B cell (primary cell): ENCODE measurements around the gene BCDIN3D. TPM values are rescaled to one million over a fixed set of nuclear protein-coding genes. Genes with fewer than 3 reads are reported as not detected.

ENCODE experiments used
- ATAC-seq: fragments of 200-7000 bp; cut with Tn5 transposase; one replicate; pipeline ENCODE4 v1.10.0; 2021; ENCODE audit warnings: low read depth, mild to moderate bottlenecking, moderate number of reproducible peaks, moderate library complexity
- CTCF ChIA-PET: fragments of 350-600 bp; sonication (Branson Sonifier 250); formaldehyde crosslinking; loops from one replicate; lab custom pipeline; 2021; ENCODE audit warnings: antibody characterized with exemption, inconsistent platforms; lab: Charles Lee
- POLR2A ChIA-PET: fragments of 350-600 bp; sonication (Branson Sonifier 250); formaldehyde crosslinking; loops from one replicate; lab custom pipeline; 2021; ENCODE audit warnings: antibody characterized with exemption; lab: Charles Lee
- DNase-seq: peaks from one replicate; pipeline ENCODE4 v3.0.0; 2013
- H2AFZ ChIP-seq: 2 replicates; pipeline ENCODE4 v1.6.1; 2012; ENCODE audit warnings: mild to moderate bottlenecking, low read depth, low read length; ENCODE audit not compliant: insufficient read depth, poor library complexity, severe bottlenecking
- H3K27ac ChIP-seq, 2 donors: 1 replicate in 1 of 2; 2 replicates in 1 of 2; pipeline ENCODE4 v1.5.1; 2012 to 2013; ENCODE audit warnings: low read length in 2 of 2, mild to moderate bottlenecking in 2 of 2, moderate library complexity in 1 of 2
- H3K27me3 ChIP-seq, 4 experiments: fragments of 200-600 bp in 1 of 4; sonication (generic) in 1 of 4; replicated peaks in 1 of 4; 1 replicate in 2 of 4; 2 replicates in 2 of 4; pipeline versions ENCODE4 v1.6.1 to v1.7.0; 2013 to 2016; ENCODE audit warnings: low read length in 3 of 4, mild to moderate bottlenecking in 2 of 4, mixed read lengths in 1 of 4, moderate library complexity in 1 of 4; ENCODE audit not compliant: insufficient read depth in 4 of 4, control insufficient read depth in 3 of 4; ENCODE audit errors: control extremely low read depth in 1 of 4
- H3K36me3 ChIP-seq, 2 experiments: replicated peaks in 1 of 2; 1 replicate in 1 of 2; 2 replicates in 1 of 2; pipeline versions ENCODE4 v1.6.1 to v1.7.1; 2013; ENCODE audit warnings: low read length in 1 of 2; ENCODE audit not compliant: insufficient read depth in 2 of 2, control insufficient read depth in 1 of 2; ENCODE audit errors: control extremely low read depth in 1 of 2, extremely low read depth in 1 of 2
- H3K4me1 ChIP-seq, 2 donors: fragments of 200-600 bp in 1 of 2; sonication (generic) in 1 of 2; 1 replicate in 1 of 2; 2 replicates in 1 of 2; pipeline versions ENCODE4 v1.5.1 to v1.6.1; 2013 to 2017; ENCODE audit warnings: low read length in 2 of 2; ENCODE audit not compliant: control insufficient read depth in 2 of 2, insufficient read depth in 2 of 2
- H3K4me2 ChIP-seq: replicated peaks from 2 replicates; pipeline ENCODE3; 2012; ENCODE audit warnings: mild to moderate bottlenecking, low read depth, low read length; ENCODE audit not compliant: poor library complexity, severe bottlenecking
- H3K4me3 ChIP-seq, 5 experiments: fragments of 200-600 bp in 1 of 5; sonication (generic) in 1 of 5; 1 replicate in 3 of 5; 2 replicates in 2 of 5; pipeline versions ENCODE4 v1.5.1 to v1.7.0; 2011 to 2016; ENCODE audit warnings: low read length in 4 of 5, mild to moderate bottlenecking in 4 of 5, low read depth in 2 of 5, control low read depth in 1 of 5, moderate library complexity in 1 of 5; ENCODE audit not compliant: insufficient read depth in 1 of 5; ENCODE audit errors: control extremely low read depth in 1 of 5, extremely low read depth in 1 of 5
- H3K79me2 ChIP-seq: fragments of 200-600 bp; sonication (generic); one replicate; pipeline ENCODE4 v1.6.0; 2016; ENCODE audit warnings: low read length; ENCODE audit not compliant: control insufficient read depth, insufficient read depth
- H3K9ac ChIP-seq: fragments of 200-600 bp; sonication (generic); 2 replicates; pipeline ENCODE4 v1.6.1; 2017; ENCODE audit warnings: mild to moderate bottlenecking, low read length, moderate library complexity
- H3K9me3 ChIP-seq, 3 donors: one replicate each; pipeline versions ENCODE4 v1.6.1 to v1.7.1; 2013; ENCODE audit warnings: low read length in 2 of 3; ENCODE audit not compliant: control insufficient read depth in 2 of 3, insufficient read depth in 1 of 3; ENCODE audit errors: control extremely low read depth in 1 of 3
- H4K20me1 ChIP-seq: 2 replicates; pipeline ENCODE4 v1.6.0; 2012; ENCODE audit warnings: mild to moderate bottlenecking, low read length; ENCODE audit not compliant: insufficient read depth, control insufficient read depth, poor library complexity, severe bottlenecking
- H3K27ac Mint-ChIP-seq: one replicate; pipeline ENCODE4 v1.8.0; 2021; ENCODE audit warnings: mixed read lengths
- H3K27me3 Mint-ChIP-seq: one replicate; pipeline ENCODE4 v1.8.0; 2021; ENCODE audit warnings: mixed read lengths
- H3K4me1 Mint-ChIP-seq: one replicate; pipeline ENCODE4 v1.8.0; 2021; ENCODE audit warnings: mixed read lengths
- H3K4me3 Mint-ChIP-seq: one replicate; pipeline ENCODE4 v1.8.0; 2021; ENCODE audit warnings: mixed read lengths
- H3K9me3 Mint-ChIP-seq: one replicate; pipeline ENCODE4 v1.8.0; 2022; ENCODE audit warnings: mixed read lengths; ENCODE audit not compliant: insufficient read depth
- CTCF ChIP-seq: fragments of 200-600 bp; IDR thresholded peaks from one replicate; pipeline ENCODE4 v1.8.0; 2022; ENCODE audit warnings: antibody characterized with exemption, mild to moderate bottlenecking
- EZH2 ChIP-seq: IDR thresholded peaks from 2 replicates; pipeline ENCODE4 v1.6.1; 2012; ENCODE audit warnings: borderline replicate concordance, low read depth, mild to moderate bottlenecking, moderate library complexity, low read length; ENCODE audit not compliant: insufficient read depth, poor library complexity, severe bottlenecking
- WGBS: methylation state at CpG from one replicate; pipeline ENCODE4 v1.1.5; 2013; ENCODE audit warnings: missing lambda C conversion rate; ENCODE audit not compliant: insufficient coverage; 5-methylcytosine and 5-hydroxymethylcytosine counted together
- intact Hi-C: fragments of 100-400 bp; cut with micrococcal nuclease; formaldehyde crosslinking; loops from one replicate; pipeline ENCODE4 v1.10.0; 2022
- polyA plus RNA-seq: library from polyadenylated mRNA; depleted of rRNA; stranded (reverse); fragments of >200 nt; gene quantifications from 2 replicates; pipeline ENCODE4 v1.2.3, GENCODE V29; 2012
- total RNA-seq, 2 donors: library from RNA; stranded (reverse); fragments of 120-200 nt in 1 of 2; gene quantifications; 1 replicate in 1 of 2; 2 replicates in 1 of 2; pipeline versions ENCODE4 v1.2.3 to v1.2.4, GENCODE V29; 2013 to 2022

The BCDIN3D gene
- total and polyA plus RNA-seq, 2 donors (not counting 1 experiment from before 2014, with no cell fraction given), result 2.0 to 17.4 TPM

- no peak overlapping the region for H3K4me3 Mint-ChIP-seq
These were observed 31.4 kb upstream of the BCDIN3D start for GRCh38 chr12:49874142-49874897.

More at GRCh38 chr12:49874142-49874897, 31.4 kb upstream of the BCDIN3D start:
- no peaks in the 10 kb centered on the region for H3K27me3 Mint-ChIP-seq
- H3K27ac Mint-ChIP-seq, result no peak overlapping the region
- Histone ChIP-seq H3K27me3 (no peaks in the 10 kb centered on the region), H3K4me3 (no peak overlapping the region), H3K27ac (no peak overlapping the region), H3K9me3 (no peaks in the 10 kb centered on the region), H3K4me1 (no peaks in the 10 kb centered on the region), H4K20me1 (no peaks in the 10 kb centered on the region), H3K9ac (no peak overlapping the region), H3K79me2 (no peaks in the 10 kb centered on the region), H3K36me3 (no peaks in the 10 kb centered on the region), H2AFZ (no peak overlapping the region), H3K4me2 (no peak overlapping the region)
- no peak for DNase-seq
- CTCF ChIA-PET, result no interaction called here
- WGBS, result 92% methylated on average over 6 of the region's 12 CpGs
- peaks cover 6% of the 10 kb centered on the region for H3K9me3 Mint-ChIP-seq
- POLR2A ChIA-PET, result no interaction called here
- no peak for ATAC-seq
- TF ChIP-seq CTCF (no peak), EZH2 (no peak)
- no peaks in the 10 kb centered on the region for H3K4me1 Mint-ChIP-seq
- intact Hi-C loops, result no loop called here
